ENCODE measurements around the gene ITIH2. TPM values are rescaled to one million over a fixed set of nuclear protein-coding genes. Genes with fewer than 3 reads are reported as not detected.

The ITIH2 gene
- total RNA-seq, 4 donors from 2014 or later, result not detected

GRCh38 chr10:7665767-7666166 is 37.3 kb upstream of the ITIH2 start:
- H3K27me3 ChIP-seq, result peaks cover 0 to 31% (median 2%) of the 10 kb centered on the region in 4 donors
- peaks cover 19 to 68% (median 35%) of the 10 kb centered on the region in 4 donors for H3K4me1 ChIP-seq
- DNase-seq (ENCODE audit: extremely low spot score), result no peak
- WGBS, result 23% methylated on average over 6 of the region's 6 CpGs
- H3K9me3 ChIP-seq, result no peaks in the 10 kb centered on the region
- no peaks in the 10 kb centered on the region for H3K36me3 ChIP-seq
- TF ChIP-seq POLR2A (IDR thresholded peaks at IDR 0.05; ENCODE audit: low read depth), result no peak
- TF ChIP-seq POLR2AphosphoS5 (IDR thresholded peaks at IDR 0.05), result no peak
- no peak for TF ChIP-seq EP300 (IDR thresholded peaks at IDR 0.05)
- TF ChIP-seq CTCF (IDR thresholded peaks at IDR 0.05), result no peak
- H3K27ac ChIP-seq (replicated peaks in 1 of 4), result peak overlapping the region; percentile 48 to 75 (median 73)
- peak overlapping the region; percentile 62 to 89 (median 74) for H3K4me3 ChIP-seq
- intact Hi-C loops (cut with DNase I), result no loop called here

- peaks cover 19 to 62% (median 34%) of the 10 kb centered on the region in 4 donors for H3K4me1 ChIP-seq
- DNase-seq (ENCODE audit: extremely low spot score), result no peak
- H3K9me3 ChIP-seq, result no peaks in the 10 kb centered on the region
- no peaks in the 10 kb centered on the region for H3K36me3 ChIP-seq
- H3K27ac ChIP-seq (replicated peaks in 1 of 4), result peak within 1 kb of the TSS; percentile 63 to 75 (median 73)
- TF ChIP-seq CTCF (IDR thresholded peaks at IDR 0.05) (no peak), EP300 (IDR thresholded peaks at IDR 0.05) (no peak), POLR2AphosphoS5 (IDR thresholded peaks at IDR 0.05) (peak in 1 of 2 donors; percentile 30)
- 3% methylated on average over 18 of the region's 54 CpGs for WGBS
- intact Hi-C loops (cut with DNase I), result no loop called here
- peak within 1 kb of the TSS; percentile 62 to 89 (median 74) for H3K4me3 ChIP-seq
- H3K27me3 ChIP-seq, result peaks cover 0 to 28% (median 2%) of the 10 kb centered on the region in 4 donors
These were observed 36.7 kb upstream of the ITIH2 start, which contains the start of gene ITIH5 for GRCh38 chr10:7666253-7667023. Gene ITIH5 (minus strand): TSS chr10:7666966. CDS start chr10:7666892, 74 bp downstream.

GRCh38 chr10:7667262-7668141 is 35.6 kb upstream of the ITIH2 start:
- Histone ChIP-seq H3K27me3 (peaks cover 0 to 25% (median 2%) of the 10 kb centered on the region in 4 donors), H3K27ac (replicated peaks in 1 of 4) (peak overlapping the region; percentile 62 to 74 (median 66)), H3K36me3 (no peaks in the 10 kb centered on the region), H3K4me1 (peaks cover 19 to 51% (median 34%) of the 10 kb centered on the region in 4 donors), H3K4me3 (peak overlapping the region; percentile 62 to 89 (median 74)), H3K9me3 (no peaks in the 10 kb centered on the region)
- no peak for DNase-seq (ENCODE audit: extremely low spot score)
- intact Hi-C loops (cut with DNase I), result no loop called here
- 12% methylated on average over 29 of the region's 44 CpGs for WGBS
- TF ChIP-seq CTCF (IDR thresholded peaks at IDR 0.05) (no peak), POLR2AphosphoS5 (IDR thresholded peaks at IDR 0.05) (peak in 1 of 2 donors; percentile 28)

- WGBS, result 86% methylated on average over 3 of the region's 3 CpGs
- Histone ChIP-seq H3K27me3 (peaks cover 0 to 21% (median 0%) of the 10 kb centered on the region in 4 donors), H3K9me3 (no peaks in the 10 kb centered on the region), H3K4me3 (no peak overlapping the region), H3K36me3 (no peaks in the 10 kb centered on the region), H3K4me1 (peaks cover 19 to 26% (median 22%) of the 10 kb centered on the region in 4 donors), H3K27ac (replicated peaks in 1 of 4) (no peak overlapping the region)
- intact Hi-C loops (cut with DNase I), result no loop called here
- no peak for DNase-seq (ENCODE audit: extremely low spot score)
- TF ChIP-seq EP300 (IDR thresholded peaks at IDR 0.05) (no peak), POLR2A (IDR thresholded peaks at IDR 0.05; ENCODE audit: low read depth) (no peak), CTCF (IDR thresholded peaks at IDR 0.05) (no peak), POLR2AphosphoS5 (IDR thresholded peaks at IDR 0.05) (no peak)
These were observed 33.0 kb upstream of the ITIH2 start for GRCh38 chr10:7670157-7670556.
